Upper lobe of right lung (tissue), 1 donor: ENCODE data around the gene LINGO3. TPM values are rescaled to one million over a fixed set of nuclear protein-coding genes. Genes with fewer than 3 reads are reported as not detected.

Source experiments
- ATAC-seq: fragments of 200-7000 bp; cut with Tn5 transposase; one replicate; pipeline ENCODE4 v1.9.1; 2020; ENCODE audit warnings: mild to moderate bottlenecking, moderate library complexity
- DNase-seq: peaks from one replicate; pipeline ENCODE4 v3.0.0-alpha.2; 2020
- H3K27ac ChIP-seq: fragments of 200-600 bp; one replicate; pipeline ENCODE4 v1.8.0; 2022
- H3K27me3 ChIP-seq: fragments of 200-600 bp; one replicate; pipeline ENCODE4 v1.8.0; 2022; ENCODE audit warnings: mild to moderate bottlenecking
- H3K36me3 ChIP-seq: fragments of 200-600 bp; one replicate; pipeline ENCODE4 v1.8.0; 2022
- H3K4me1 ChIP-seq: fragments of 200-600 bp; one replicate; pipeline ENCODE4 v1.8.0; 2022
- H3K4me3 ChIP-seq: fragments of 200-600 bp; one replicate; pipeline ENCODE4 v1.8.0; 2022; ENCODE audit warnings: mild to moderate bottlenecking
- H3K9me3 ChIP-seq: fragments of 200-600 bp; one replicate; pipeline ENCODE4 v1.8.0; 2022
- intact Hi-C: fragments of 100-400 bp; cut with DNase I; formaldehyde crosslinking; loops from one replicate; pipeline ENCODE4 v1.11.0; 2022
- total RNA-seq: library from RNA; stranded (reverse); fragmentation: NEBNext Ultra II Directional; extraction: Animal tissue kit (Norgen Biotek cat#: 25700); gene quantifications from one replicate; pipeline ENCODE4 v1.2.1, GENCODE V29; 2021
- TF ChIP-seq, protein P1 (sequence below): fragments of 200-600 bp; IDR thresholded peaks from one replicate; pipeline ENCODE4 v1.8.0; 2022; ENCODE audit warnings: antibody characterized with exemption
- donor health status: DM: no; HTN: yes; CAD: no; lungs with severe emphysema.

LINGO3 gene
- total RNA-seq, 1 donor from 2014 or later = not detected

DNA sequence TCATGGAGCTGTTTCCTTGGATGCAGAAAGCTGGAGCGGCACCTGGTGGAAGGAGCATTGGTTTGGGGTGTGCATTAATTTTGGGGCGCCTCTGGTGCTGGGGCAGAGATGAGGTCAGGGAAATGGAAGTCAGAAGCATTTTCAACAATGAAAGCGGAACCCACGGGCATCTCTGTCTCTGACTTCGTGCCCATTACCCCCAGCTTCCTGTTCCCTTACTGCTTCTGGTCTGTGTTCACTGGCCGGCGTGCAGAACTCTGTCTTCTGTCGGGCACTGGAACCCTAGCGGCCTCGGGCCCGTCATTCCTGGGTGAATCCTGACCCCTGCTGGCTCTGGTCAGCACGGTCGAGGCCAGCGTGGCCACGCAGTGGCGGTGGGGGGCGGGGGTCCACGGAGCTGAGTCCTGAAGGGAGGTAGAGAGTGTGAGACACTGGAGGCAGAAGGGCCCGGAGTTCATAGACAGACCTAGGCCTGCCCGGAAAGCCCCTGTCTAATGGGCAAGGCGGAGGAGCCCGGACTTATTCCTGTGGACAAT, 7.9 kb upstream of the LINGO3 start:
- ATAC-seq (peak; percentile 95), DNase-seq (peak; percentile 86)
- Histone ChIP-seq H3K27me3 (peaks cover 25% of the 10 kb centered on the region), H3K9me3 (no peaks in the 10 kb centered on the region), H3K27ac (no peak overlapping the region), H3K4me1 (no peaks in the 10 kb centered on the region), H3K36me3 (no peaks in the 10 kb centered on the region), H3K4me3 (no peak overlapping the region)
- intact Hi-C loops = no loop called here
- TF ChIP-seq, protein P1, sequence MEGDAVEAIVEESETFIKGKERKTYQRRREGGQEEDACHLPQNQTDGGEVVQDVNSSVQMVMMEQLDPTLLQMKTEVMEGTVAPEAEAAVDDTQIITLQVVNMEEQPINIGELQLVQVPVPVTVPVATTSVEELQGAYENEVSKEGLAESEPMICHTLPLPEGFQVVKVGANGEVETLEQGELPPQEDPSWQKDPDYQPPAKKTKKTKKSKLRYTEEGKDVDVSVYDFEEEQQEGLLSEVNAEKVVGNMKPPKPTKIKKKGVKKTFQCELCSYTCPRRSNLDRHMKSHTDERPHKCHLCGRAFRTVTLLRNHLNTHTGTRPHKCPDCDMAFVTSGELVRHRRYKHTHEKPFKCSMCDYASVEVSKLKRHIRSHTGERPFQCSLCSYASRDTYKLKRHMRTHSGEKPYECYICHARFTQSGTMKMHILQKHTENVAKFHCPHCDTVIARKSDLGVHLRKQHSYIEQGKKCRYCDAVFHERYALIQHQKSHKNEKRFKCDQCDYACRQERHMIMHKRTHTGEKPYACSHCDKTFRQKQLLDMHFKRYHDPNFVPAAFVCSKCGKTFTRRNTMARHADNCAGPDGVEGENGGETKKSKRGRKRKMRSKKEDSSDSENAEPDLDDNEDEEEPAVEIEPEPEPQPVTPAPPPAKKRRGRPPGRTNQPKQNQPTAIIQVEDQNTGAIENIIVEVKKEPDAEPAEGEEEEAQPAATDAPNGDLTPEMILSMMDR = peak; percentile 54

DNA sequence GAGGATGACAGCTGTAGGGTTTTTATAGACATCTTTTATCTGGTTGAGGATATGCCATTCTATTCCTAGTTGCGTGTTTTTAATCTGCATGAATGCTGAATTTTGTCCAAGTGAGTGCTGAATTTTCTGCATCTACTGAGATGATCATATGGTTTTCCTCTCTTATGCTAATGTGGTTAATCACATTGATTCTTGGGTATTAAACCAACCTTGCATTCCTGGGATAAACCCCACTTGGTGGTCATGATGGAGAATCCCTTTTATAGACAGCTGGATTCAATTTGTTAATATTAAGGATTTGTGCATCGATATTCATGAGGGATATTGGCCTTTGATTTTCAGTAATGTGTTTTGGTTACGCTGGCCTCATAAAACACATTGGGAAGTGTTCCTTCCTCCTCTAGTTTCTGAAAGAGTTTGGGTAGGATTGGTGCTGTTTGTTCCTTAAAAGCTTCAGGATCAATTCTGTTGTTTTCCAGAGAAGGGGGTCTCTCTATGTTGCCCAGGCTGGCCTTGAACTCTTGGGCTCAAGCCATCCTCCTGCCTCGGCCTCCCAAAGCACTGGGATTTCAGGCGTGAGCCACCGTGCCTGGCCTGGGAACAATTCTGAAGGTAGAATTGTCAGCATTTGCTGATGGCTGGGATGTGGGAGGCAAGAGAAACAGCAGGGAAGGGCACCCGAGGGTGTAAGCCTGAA, 7.3 kb upstream of the LINGO3 start:
- DNase-seq (no peak), ATAC-seq (no peak)
- no peak overlapping the region for H3K4me3 ChIP-seq
- no peaks in the 10 kb centered on the region for H3K36me3 ChIP-seq
- peaks cover 29% of the 10 kb centered on the region for H3K27me3 ChIP-seq
- no peaks in the 10 kb centered on the region for H3K9me3 ChIP-seq
- H3K4me1 ChIP-seq = no peaks in the 10 kb centered on the region
- TF ChIP-seq, protein P1 = no peak
- intact Hi-C loops = no loop called here
- H3K27ac ChIP-seq = no peak overlapping the region

DNA sequence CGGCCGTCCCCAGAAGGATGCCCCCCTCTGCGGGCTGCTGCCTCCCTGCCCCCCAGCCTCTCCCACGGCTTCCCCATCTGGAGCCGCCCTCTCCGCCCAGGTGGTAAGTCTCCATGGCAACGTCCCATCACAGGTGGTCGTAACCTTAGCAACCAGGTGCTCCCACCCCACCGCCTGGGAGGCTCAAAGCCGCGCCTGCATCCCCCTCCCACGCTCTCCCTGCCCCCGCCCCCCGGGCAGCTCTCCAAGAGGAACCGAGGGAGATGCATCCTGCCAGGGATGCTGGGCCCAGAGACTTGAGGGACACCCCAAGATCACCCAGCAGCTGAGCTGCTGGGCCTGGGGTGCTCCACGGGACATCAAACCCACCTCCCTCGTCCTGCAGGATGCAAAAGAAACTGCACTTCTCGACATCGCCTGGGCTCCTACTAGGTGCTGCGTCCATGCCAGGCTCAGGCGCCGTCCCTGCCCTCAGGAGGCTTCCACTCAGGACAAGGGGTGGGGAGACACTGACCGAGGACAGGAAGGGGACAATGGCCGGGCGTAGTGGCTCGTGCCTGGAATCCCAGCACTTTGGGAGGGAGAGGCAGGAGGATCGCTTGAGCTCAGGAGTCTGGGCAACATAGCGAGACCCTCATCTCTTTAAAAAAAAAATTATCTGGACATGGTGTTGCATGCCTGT, 5.0 kb upstream of the LINGO3 start:
- ATAC-seq = no peak
- peaks cover 48% of the 10 kb centered on the region for H3K27me3 ChIP-seq
- intact Hi-C loops = no loop called here

DNA sequence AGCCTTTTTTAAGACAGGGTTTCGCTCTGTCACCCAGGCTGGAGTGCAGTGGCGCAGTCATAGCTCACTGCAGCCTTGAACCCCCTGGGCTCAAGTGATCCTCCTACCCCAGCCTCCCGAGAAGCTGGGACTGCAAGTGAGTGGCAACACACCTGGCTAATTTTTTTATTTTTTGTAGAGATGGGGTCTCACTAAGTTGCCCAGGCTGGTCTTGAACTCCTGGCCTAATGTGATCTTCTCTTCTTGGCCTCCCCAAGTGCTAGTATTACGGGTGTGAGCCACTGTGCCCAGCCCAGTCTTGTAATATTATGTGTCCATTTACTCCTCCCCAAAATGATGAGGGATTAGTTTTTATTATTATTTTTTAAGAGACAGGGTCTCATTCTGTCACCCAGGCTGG, 3.1 kb upstream of the LINGO3 start:
- Histone ChIP-seq H3K27ac (no peak overlapping the region), H3K4me1 (no peaks in the 10 kb centered on the region), H3K27me3 (peaks cover 59% of the 10 kb centered on the region), H3K4me3 (no peak overlapping the region), H3K9me3 (no peaks in the 10 kb centered on the region), H3K36me3 (no peaks in the 10 kb centered on the region)
- no peak for ATAC-seq
- DNase-seq = no peak
- TF ChIP-seq, protein P1 = no peak
- intact Hi-C loops = no loop called here

More for the DNA sequence above, 5.0 kb upstream of the LINGO3 start:
- Histone ChIP-seq H3K27ac (no peak overlapping the region), H3K36me3 (no peaks in the 10 kb centered on the region), H3K4me3 (no peak overlapping the region), H3K4me1 (no peaks in the 10 kb centered on the region), H3K9me3 (no peaks in the 10 kb centered on the region)
- no peak for DNase-seq
- TF ChIP-seq, protein P1 = no peak

DNA sequence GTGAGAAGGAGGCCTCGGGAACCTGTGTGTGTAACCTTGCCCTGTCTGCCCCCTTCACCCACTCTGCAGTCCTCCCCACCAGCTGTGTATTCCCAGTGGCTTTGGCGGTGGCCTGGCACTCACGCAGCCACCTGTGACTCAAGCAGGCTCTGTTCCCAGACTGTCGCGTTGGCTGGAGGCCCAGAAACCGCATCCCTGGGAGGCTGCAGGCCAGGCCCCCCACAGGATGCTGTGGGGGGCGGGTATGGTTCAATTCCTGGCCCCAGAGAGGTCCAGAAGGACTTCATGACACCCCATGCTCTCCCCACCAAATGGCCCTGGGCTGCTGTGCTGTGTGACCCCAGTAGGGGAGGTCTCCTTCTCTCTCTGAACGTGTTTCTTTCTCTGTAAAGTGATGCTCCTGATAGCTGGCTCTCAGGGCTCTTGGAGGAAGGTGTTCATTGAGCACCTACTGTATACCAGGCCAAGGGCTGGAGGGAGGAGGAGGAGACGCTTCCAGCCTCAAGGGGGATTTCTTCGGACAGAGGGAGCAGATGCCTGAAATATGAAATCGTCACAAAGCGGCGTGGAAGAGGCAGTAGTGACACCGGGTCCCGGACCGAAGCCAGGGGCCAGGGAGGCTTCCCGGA, 1.9 kb upstream of the LINGO3 start:
- Histone ChIP-seq H3K36me3 (no peaks in the 10 kb centered on the region), H3K4me1 (no peaks in the 10 kb centered on the region), H3K27me3 (peaks cover 59% of the 10 kb centered on the region), H3K27ac (no peak overlapping the region), H3K9me3 (no peaks in the 10 kb centered on the region), H3K4me3 (no peak overlapping the region)
- no peak for DNase-seq
- intact Hi-C loops = no loop called here
- TF ChIP-seq, protein P1 = no peak
- no peak for ATAC-seq
